ENCODE measurements around the gene PPP2R3C.
"Not testable (repeated sequence)": the region's sequence is repeated elsewhere in the genome, so short reads cannot be mapped to it uniquely, and the experiment has no call there.

PPP2R3C gene

GRCh38 chr14:35050652-35051051, 71.1 kb downstream of the PPP2R3C start:
- no peak for DNase-seq

GRCh38 chr14:35047976-35048513, 73.7 kb downstream of the PPP2R3C start:
- DNase-seq: no peak

- no peak for DNase-seq
Measured at GRCh38 chr14:35046751-35047536, 74.8 kb downstream of the PPP2R3C start.

- peak; percentile 98 for DNase-seq
Measured at GRCh38 chr14:35046048-35046750, 75.6 kb downstream of the PPP2R3C start, which contains the start of gene FAM177A1. TSS of gene FAM177A1 (plus strand) at chr14:35046272. CDS start at chr14:35046464, 192 bp downstream.

- no peak for DNase-seq
Measured at GRCh38 chr14:35045798-35046047, 76.1 kb downstream of the PPP2R3C start.

- no peak for DNase-seq
Measured at GRCh38 chr14:35044939-35045797, 76.6 kb downstream of the PPP2R3C start.

GRCh38 chr14:35043046-35043445, 78.7 kb downstream of the PPP2R3C start:
- no peak for DNase-seq

GRCh38 chr14:35042632-35043031, 79.2 kb downstream of the PPP2R3C start:
- DNase-seq: no peak

- DNase-seq: not testable (repeated sequence)
Measured at GRCh38 chr14:35038312-35038711, 83.5 kb downstream of the PPP2R3C start.

Data from stimulated activated CD8-positive, alpha-beta memory T cell treated with anti-CD3 and anti-CD28 coated beads, Interleukin-4, amount 100 ng/mL, for 48 hours (primary cell).